Activated CD4-positive, alpha-beta T cell treated with anti-CD3 and anti-CD28 coated beads, Interleukin-2, amount 50 U/mL, for 48 hours (primary cell): ENCODE results near the gene SMOC1.

ENCODE experiments used
- DNase-seq, 2 experiments: peaks; one replicate each; pipeline ENCODE4 v3.0.0-alpha.2; 2020

SMOC1 gene

DNA sequence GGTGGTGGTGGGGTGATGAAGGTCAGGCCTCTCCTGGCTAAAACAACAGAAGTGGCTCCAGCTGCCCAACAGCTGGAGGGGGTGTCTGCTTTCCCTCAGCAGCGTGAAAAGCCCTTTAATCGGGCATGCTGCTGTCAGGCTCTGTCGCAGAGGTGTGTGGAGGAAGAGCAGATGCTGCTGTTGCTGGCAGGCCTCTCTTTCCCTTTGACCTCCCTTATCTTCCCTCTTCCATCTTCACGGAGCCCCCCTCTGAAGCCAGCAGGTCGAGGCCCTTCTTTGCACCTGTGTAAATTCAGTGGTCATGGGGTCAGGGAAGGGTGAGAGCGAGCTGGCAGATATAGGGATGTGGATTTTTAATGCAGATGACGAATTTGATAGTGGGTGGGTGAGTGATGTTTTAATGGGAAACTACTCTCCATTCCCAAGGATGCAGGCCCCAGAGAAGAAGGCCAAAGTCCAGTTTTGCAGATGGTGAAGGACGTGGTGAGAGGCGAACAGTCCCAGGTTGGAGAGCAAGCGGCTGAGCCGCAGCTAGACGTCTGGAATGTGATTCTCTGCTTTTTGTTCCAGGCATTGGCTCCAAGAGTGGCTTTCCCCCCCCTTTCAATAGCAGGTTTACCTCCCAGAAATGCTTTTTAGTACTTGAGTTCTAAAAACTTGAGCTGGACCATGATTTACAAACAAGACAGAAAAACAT lies 64.0 kb downstream of the SMOC1 start:
- DNase-seq: no peak

DNA sequence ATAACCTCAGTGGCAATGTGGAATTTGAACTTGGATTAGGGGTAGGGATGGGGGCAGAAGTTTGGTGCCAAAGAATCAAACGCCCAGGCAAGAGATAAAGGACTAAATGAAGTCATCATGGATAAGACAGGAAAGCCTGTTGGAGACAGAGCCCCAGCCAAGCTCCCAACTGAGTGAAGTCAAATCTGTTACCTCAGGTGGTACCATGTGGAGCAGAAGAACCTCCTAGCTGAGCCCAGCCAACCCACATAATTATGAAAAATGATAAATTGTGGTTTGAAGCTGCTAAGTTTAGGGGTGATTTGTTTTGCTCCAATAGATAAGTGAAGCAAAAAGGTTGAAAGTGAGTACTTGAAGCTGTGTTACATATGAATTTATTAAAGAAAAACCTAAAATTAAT lies 66.1 kb downstream of the SMOC1 start:
- DNase-seq: no peak

DNA sequence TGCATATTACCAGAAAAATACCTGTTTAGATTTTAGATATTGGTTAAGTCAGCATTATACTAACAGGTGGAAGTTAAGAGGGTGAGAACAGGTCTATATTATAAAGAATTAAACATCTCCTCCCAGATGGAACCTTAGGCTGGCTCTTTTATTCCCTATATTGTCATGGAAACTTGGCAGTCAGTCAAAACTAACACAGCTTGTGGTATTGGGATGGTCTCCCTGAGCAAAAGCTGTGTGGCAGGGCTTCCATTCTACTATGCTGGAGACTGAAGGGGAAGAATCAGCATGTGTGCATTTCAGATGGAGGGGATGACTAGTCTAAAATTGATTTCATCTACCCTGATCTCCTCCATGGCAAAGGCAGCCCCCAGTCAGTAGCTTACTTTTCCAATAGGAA lies 66.7 kb downstream of the SMOC1 start:
- DNase-seq: no peak

DNA sequence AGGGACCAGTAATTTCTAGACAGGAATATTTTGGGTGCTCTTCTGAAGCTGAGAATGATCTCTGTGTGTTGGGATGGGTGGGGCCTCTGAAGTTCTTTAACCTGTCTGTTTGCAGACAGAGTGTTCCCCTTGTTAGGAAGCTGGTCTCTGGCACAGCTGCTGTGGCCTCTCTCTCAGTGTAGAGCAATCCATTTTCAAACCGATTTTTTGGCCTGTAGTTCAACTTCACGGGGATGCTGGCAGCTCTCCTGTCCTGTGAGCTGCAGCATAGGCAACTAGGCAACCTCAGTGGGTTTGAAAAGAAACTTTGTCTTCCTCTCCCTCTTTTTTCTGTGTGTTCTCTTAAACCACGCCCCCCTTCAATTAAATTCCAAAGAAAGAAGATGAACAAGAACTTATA lies 69.1 kb downstream of the SMOC1 start:
- no peak for DNase-seq

DNA sequence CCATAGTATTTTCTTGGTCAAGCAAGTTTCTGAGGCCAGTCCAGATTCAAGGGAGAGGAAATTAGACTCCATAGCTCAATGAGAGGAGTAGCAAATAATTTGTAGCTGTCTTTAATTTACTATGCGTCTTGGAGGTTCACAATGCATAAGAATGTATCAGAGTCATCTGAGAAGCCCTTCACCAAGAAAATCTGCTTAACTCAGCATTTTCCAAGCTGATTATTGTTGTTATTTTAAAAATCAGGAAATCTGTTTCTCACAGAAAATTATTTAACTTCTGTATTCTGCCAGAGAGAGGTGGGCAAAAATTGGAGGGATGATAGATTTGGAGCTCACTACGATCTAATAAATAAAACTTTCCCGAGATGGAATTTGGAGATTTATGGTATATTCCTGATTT lies 72.0 kb downstream of the SMOC1 start:
- DNase-seq: no peak

DNA sequence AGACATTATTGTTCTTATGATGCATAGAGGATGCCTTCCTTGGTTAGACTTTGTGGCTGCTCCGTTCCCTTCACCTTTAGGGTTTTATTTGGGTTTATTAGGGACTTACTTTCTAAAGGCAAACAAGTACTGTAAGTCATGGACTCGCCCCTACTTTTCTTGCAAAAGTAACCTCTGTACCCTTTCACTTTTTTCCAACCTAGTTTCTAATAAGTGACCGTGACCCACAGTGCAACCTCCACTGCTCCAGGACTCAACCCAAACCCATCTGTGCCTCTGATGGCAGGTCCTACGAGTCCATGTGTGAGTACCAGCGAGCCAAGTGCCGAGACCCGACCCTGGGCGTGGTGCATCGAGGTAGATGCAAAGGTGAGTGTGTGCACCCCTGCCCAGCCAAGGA lies 72.7 kb downstream of the SMOC1 start:
- no peak for DNase-seq

DNA sequence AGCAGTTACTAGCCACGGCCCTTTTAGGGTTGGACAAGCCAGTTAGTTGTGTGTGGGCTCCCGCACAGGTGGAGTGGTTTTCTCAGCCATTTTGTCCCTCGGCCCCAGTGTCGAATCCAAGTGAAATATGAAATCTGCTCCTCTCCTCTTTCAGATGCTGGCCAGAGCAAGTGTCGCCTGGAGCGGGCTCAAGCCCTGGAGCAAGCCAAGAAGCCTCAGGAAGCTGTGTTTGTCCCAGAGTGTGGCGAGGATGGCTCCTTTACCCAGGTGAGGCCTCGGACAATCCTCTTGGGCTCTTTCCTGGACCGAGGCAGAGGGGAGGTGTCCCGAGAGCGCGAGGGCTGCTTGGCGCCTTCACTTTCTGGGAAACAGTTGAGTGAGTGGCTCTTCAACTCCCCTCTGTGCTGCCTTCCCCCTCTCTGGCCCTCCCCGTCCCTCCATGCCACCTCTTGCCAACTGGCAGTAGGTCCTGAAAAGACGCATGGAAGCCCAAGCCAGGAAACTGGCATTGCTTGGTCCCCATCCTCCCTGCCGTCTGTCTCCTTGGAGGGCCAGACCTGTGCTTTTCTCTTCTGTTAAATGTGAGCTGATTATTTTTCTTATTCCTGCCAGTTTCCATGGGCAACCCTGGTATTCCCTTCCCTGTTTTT lies 74.2 kb downstream of the SMOC1 start:
- DNase-seq: no peak

DNA sequence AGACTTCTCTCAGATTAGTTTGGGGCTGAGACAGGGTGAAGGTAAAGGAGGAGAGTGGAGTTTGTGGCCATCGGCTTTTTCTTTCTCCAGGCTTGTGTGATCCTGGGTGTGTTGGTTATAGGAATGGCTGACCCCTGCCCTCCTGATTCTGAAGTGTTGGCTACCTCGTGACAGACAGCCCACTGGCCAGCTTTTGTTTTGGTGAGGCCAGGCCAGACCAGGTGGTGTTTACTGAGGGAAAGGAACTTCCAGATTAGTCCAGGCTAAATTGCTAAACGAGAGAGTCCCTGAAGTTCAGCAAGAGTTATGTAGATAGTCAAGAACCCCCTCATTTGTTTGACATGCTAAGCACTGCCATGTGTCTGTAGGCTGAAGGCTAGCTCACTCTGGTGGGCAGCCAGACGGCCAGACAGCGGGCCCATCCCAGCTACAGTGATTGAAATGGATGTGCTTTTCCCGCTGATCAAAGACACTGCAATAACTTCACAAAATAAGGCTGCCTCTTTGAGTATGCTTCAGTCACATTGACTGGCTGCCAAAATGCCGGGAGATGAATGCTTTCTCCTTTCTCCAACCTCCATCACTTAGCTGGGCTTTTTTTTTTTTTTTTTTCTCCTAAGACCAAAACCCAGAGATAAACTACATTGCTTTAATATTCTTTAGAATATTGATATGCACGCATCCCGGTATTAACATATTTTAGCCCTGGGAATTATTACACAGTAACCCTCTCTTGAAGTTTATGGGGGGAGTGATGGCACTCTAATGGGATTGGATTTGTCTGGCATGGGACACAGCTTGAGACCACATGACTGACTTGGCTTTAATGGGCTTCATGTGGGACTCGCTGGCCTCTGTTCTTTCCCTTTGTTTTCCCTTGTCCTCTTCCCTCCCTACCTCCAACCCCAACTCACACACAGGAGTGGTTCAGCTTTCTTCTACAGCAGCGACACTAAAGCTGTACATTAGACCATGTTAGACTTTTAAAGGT lies 76.9 kb downstream of the SMOC1 start:
- DNase-seq: no peak

DNA sequence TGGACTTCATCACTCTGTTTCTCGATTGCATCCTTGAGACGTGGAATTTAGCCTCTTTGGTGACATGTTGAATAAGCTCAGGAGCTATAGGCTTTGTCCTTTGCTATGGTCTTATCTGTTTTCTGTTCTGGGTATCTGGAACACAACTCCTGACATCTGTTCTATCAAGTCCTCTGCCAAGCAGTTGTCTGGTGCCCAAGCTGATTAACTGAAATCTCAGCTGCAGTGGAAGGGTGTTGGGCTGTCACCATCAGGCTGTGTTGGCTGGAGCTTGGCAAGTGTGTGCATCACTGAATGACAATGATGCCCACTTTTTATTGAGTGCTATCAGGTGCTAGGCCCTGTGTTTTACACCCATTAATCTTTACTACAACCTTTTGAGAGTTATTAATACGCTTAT lies 77.8 kb downstream of the SMOC1 start:
- DNase-seq: no peak

DNA sequence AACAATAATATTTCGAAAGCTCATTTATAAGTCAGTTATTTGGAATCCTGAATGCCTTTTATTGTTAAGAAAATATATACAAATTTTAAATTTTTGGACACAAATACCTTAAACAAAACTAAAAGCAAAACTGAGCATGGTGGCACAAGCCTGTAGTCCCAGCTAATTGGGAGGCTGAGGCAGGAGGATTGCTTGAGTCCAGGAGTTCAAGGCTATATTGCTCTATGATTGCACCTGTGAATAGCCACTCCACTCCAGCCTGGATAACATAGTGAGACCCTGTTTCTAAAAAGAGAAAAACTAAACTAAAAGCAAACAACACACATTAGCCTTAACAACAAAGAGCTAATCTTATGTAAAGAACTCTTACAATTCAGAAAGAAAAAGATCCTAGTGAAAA lies 78.8 kb downstream of the SMOC1 start:
- DNase-seq: no peak

DNA sequence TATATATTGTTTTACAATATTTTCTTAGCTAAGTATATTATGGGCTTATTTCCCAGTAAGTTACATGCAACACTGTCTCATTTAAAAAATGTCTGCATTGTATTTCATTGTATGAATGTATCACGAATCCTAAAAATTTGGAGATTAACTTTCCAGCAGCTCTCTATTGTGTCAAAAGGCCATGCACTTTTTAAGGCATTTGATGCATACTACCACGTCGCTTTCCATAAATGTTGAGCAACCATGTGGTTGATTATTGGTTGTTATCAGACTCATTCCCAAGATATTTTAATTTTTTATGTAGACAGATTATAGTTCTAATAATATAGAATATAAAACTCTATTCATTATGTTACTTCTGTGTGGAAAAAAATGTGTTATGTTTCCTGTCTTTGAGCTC lies 79.9 kb downstream of the SMOC1 start:
- DNase-seq: no peak

DNA sequence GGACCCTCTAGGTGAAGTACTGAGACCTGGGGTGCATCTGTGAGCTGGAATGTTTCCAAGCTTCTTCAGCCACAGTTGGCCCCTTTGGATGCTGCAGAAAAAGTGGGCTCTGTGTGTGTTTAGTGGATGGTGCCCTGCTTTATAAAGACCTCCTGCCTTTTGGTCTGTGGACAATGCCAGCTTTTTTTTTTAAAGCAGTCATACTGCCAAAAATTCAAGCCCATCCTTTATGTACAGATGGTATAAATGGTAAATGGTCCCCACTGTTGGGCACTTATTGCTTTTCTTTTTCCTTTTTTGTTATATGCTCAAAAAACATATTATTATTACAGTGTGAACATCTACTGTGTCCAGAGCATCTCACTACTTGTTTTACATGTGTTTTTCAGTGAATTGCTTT lies 81.1 kb downstream of the SMOC1 start:
- no peak for DNase-seq

DNA sequence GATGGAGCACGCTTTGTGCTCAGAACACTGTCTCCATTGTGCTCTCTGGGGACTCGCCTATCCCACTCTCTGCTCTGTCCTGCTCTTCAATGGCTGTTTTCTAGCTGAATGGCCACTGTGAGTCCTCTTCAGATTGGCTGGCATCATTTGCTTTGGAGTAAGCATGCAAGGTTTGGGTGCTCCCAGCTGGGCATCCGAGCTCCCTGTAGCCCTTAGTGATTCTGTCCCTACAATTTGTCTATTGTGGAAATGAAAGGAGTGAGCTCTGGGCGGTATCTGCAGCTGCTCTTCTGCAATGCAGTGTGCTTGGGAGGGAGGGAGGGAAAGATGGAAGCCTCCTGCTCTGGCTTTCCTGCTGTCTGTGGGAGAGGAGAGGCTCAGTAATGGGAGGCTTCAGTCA lies 84.8 kb downstream of the SMOC1 start:
- DNase-seq: no peak

DNA sequence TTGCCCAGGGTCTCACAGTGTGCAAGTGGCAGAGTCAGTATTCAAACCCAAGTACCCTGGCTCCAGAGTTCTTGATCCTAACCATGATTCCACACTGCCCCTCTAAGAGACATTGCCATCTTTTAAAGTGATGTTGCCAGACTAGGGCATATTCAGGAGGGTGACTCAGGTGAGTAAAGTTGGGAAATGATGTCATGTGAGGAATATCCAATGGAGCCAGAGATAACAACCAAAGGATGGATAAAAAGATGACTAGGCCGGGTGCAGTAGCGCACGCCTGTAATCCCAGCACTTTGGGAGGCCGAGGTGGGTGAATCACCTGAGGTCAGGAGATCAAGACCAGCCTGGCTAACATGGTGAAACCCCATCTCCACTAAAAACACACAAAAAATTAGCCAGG lies 85.6 kb downstream of the SMOC1 start:
- DNase-seq: no peak

DNA sequence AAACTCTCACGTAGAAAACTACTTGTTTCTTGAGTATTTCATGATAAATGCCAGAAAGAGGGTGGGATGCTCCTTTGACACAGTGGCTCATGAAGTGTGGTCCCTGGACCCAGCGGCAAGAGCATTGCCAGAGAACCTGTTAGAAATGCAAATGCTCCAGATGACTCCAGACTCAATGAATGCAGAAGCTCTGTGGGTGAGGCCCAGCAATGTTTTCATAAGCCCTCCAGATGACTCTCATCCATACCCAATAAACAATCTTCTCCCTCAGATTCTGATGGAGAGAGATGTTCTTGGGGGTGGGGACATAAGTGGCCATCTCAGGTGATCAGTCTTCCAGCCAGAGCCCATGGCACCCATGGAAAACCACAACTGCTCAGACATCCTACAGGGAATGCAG lies 88.9 kb downstream of the SMOC1 start:
- no peak for DNase-seq

DNA sequence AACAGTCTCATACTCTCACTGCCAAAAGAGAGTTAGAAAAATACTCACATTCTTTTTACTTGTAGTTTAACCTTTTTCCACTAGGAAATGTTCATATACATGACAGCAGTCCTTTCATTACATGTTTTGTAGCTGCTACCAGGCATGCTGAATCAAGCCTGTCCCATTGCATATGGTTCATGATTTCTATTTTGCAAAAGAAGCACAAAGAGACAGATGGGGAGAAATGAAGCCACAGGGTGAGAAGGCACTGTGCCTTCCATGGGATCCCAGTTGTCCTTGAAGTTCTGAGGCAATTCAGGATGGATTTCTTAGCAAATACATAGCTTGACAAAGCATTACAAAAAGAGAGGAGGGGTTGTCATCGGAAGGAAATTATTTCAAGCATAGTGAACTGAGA lies 89.5 kb downstream of the SMOC1 start:
- DNase-seq: no peak

DNA sequence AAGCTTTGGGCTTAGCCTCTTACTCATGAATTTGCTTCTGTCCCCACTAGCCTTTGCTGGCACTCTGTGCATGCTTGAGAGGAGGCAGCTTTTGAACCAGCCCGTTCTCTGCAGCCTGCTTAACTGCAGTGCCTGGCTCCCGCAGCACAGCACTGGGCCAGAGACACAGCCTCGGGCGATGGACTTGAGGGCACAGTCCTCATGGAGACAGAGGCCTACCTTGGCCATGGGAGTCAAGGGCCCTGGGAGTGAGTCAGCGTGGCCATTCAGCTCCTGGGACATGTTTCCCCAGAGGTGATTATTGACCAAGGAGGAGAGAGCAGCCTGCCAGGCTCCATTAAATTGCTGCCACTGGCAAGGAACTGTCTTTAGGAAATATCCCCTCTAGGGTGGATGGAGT lies 93.5 kb downstream of the SMOC1 start:
- DNase-seq: no peak

DNA sequence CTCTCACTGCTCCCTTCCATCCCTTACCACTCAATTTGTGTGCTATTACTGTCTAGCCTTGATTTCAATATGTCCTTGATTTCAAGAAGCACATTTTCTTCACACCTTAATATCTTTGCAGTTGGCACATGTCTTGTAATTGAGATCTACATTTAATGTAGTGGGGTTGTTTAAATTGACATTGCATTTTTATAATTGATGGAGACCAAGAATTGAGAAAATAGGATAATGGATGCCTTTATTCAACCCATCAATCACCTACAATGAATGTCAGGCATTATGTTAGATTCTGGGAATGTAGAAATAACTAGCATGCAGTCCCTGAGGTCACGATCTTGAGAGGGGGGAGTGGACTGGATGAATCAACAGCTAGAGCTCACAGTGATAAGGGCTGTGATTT lies 94.6 kb downstream of the SMOC1 start:
- DNase-seq: no peak

DNA sequence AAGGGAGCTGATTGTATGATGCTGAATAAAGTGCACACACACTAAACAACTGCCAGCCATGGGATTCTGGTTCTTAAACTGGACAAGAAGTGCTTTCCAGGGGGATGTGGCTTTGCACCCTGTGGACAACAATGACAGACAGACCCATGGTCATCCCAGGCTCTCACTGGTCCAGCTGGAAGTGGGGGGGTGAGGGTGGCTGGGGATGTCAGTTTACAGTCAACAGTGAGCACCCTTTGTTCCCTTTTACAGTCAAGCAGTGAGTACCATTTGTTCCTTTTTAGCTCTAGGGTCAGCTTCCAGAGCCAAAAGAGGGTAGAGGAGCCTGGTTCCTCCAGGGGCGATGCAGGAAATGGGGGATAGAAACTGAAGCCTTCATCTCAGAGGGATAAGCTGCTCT lies 100.7 kb downstream of the SMOC1 start:
- no peak for DNase-seq

DNA sequence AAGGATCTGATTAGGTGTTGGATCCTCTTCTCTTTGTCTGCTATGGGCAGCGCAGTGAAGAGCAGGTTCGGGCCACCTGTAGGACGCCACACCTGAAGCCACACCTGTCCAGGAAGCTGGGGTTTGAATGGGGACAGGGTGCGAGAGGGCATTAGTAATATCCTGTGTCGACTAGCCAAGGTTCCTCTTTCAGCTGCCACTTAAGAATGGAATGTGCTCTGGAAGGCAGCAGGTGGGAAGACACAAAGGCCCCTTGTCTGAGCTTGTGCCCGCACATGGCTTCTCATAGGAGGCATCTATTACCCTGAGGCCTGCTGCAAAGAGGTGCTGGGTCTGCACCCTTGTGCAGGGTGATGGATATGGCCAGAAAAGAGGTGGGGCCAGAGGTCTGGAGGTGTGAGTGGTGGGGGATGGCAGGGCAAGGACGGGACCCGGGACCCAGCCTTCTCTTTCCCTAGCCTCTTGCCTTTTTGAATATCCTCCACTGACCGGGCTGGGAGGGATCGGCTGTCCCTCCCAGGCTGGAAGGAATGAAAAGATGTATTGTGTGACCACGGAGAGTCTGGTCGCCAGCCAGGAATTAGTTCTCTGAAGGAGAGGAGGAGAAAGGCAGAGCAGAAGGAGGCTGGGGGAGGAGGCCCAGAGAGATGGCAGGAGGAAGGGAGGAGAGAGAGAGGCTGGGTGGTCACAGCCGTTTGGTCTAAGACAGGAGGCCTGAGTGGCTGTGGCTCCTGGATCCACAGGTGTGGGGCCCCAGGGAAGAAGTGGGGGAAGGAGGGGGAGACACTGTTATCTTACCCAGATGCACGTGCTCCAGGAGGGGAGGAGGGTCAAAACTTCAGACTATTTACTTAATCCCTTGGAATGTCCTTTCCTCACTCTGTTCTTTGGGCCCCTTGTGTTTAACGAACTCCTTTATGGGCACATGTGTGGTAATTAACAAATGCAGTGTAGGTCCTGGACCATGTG lies 101.5 kb downstream of the SMOC1 start:
- no peak for DNase-seq

DNA sequence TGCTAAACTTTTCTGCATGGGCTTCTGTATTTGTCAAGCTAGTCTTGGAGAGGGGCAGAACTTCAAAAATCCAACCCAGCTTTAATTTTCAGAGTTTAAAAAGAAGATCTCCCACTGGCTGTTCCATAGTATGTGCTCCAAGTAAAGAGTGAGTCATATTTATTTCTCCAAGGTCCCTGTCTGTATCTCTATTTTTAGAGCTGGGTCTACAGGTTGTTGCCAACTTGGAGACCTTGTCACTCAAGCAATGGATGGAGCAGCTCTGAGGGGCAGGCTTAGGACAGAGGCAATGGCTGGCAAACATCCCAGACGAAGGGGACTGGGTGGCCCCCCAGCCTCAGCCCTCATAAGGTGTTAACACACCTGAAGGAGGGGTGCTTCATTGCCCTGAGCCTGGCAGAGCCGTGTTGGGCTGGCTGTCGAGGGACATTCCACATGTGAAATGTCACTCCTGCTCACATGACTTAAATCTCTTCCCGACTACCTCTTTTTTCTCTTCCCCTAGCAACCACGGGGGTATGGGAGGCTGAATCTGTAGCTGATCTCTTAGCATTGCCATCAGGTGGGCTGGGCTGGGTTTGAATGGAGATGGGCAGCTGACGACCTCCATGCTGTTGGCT lies 103.1 kb downstream of the SMOC1 start:
- no peak for DNase-seq

DNA sequence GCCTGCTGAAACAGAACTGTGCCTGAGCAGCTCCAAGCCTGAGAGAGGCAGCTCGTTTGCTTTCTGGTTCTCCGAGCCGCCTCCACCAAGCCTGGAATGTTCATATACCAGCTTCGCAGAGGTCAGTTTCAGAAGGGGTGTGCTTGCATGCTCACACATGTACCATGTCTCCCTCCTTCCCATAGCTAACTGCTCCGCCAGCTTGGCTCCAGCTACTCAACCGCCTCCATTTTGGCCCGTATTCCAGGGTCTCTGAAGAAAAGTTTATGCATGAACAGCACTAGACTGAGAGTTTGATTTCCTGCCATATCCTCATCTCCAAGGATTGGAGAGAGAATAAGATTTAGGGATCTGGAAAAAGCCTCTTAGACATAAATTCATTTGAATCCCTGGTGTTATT lies 103.7 kb downstream of the SMOC1 start:
- no peak for DNase-seq
